Measurements from ENCODE around the gene FRMPD4.

FRMPD4 gene

GRCh38 chrX:12405306-12405705 lies 267.0 kb downstream of the FRMPD4 start:
- Histone ChIP-seq H3K79me2 (ENCODE audit: low read length) (no peaks in the 10 kb centered on the region), H2AFZ (ENCODE audit: low read length) (no peak overlapping the region), H3K4me1 (ENCODE audit: low read length) (no peaks in the 10 kb centered on the region), H3F3A (ENCODE audit: insufficient read depth, low read length) (no peaks in the 10 kb centered on the region), H4K20me1 (ENCODE audit: insufficient read depth, low read length) (no peaks in the 10 kb centered on the region), H3K9me2 (replicated peaks; ENCODE audit: insufficient read depth, low read length) (no peaks in the 10 kb centered on the region), H3K9ac (ENCODE audit: low read length) (no peak overlapping the region), H3K27ac (ENCODE audit: low read length) (no peak overlapping the region), H3K36me3 (replicated peaks; ENCODE audit: insufficient read depth, low read length) (no peaks in the 10 kb centered on the region), H3K9me3 (replicated peaks; ENCODE audit: insufficient read depth, low read length) (no peaks in the 10 kb centered on the region), H3K4me2 (ENCODE audit: low read depth, low read length) (no peak overlapping the region), H3K4me3 (ENCODE audit: low read length) (no peak overlapping the region), H3K27me3 (replicated peaks; ENCODE audit: insufficient read depth, low read length) (no peaks in the 10 kb centered on the region)
- no peak for DNase-seq
- TF ChIP-seq CTCF (IDR thresholded peaks at IDR 0.05; ENCODE audit: low read length) (no peak), EZH2 (optimal IDR thresholded peaks at IDR 0.05; ENCODE audit: low read depth, low read length) (no peak), EZH2phosphoT487 (IDR thresholded peaks at IDR 0.05; ENCODE audit: low read length) (no peak)

- Histone ChIP-seq H2AFZ (ENCODE audit: low read length) (no peak overlapping the region), H3K9me2 (replicated peaks; ENCODE audit: insufficient read depth, low read length) (no peaks in the 10 kb centered on the region), H3K4me1 (ENCODE audit: low read length) (no peaks in the 10 kb centered on the region), H4K20me1 (ENCODE audit: insufficient read depth, low read length) (no peaks in the 10 kb centered on the region), H3F3A (ENCODE audit: insufficient read depth, low read length) (no peaks in the 10 kb centered on the region), H3K4me2 (ENCODE audit: low read depth, low read length) (no peak overlapping the region), H3K9me3 (replicated peaks; ENCODE audit: insufficient read depth, low read length) (no peaks in the 10 kb centered on the region), H3K79me2 (ENCODE audit: low read length) (no peaks in the 10 kb centered on the region), H3K36me3 (replicated peaks; ENCODE audit: insufficient read depth, low read length) (no peaks in the 10 kb centered on the region), H3K27ac (ENCODE audit: low read length) (no peak overlapping the region), H3K9ac (ENCODE audit: low read length) (no peak overlapping the region), H3K4me3 (ENCODE audit: low read length) (no peak overlapping the region), H3K27me3 (replicated peaks; ENCODE audit: insufficient read depth, low read length) (no peaks in the 10 kb centered on the region)
- no peak for DNase-seq
- TF ChIP-seq EZH2 (optimal IDR thresholded peaks at IDR 0.05; ENCODE audit: low read depth, low read length) = no peak
- TF ChIP-seq EZH2phosphoT487 (IDR thresholded peaks at IDR 0.05; ENCODE audit: low read length) = no peak
- no peak for TF ChIP-seq CTCF (IDR thresholded peaks at IDR 0.05; ENCODE audit: low read length)
Measured at GRCh38 chrX:12410523-12410922, 272.2 kb downstream of the FRMPD4 start.

GRCh38 chrX:12411831-12412230 lies 273.6 kb downstream of the FRMPD4 start:
- Histone ChIP-seq H3K27ac (ENCODE audit: low read length) (no peak overlapping the region), H3K4me3 (ENCODE audit: low read length) (no peak overlapping the region), H4K20me1 (ENCODE audit: insufficient read depth, low read length) (no peaks in the 10 kb centered on the region), H3K9ac (ENCODE audit: low read length) (no peak overlapping the region), H3K36me3 (replicated peaks; ENCODE audit: insufficient read depth, low read length) (no peaks in the 10 kb centered on the region), H3K79me2 (ENCODE audit: low read length) (no peaks in the 10 kb centered on the region), H3K4me2 (ENCODE audit: low read depth, low read length) (no peak overlapping the region), H3K4me1 (ENCODE audit: low read length) (no peaks in the 10 kb centered on the region), H3K9me2 (replicated peaks; ENCODE audit: insufficient read depth, low read length) (no peaks in the 10 kb centered on the region), H3K9me3 (replicated peaks; ENCODE audit: insufficient read depth, low read length) (no peaks in the 10 kb centered on the region), H3K27me3 (replicated peaks; ENCODE audit: insufficient read depth, low read length) (no peaks in the 10 kb centered on the region), H2AFZ (ENCODE audit: low read length) (no peak overlapping the region), H3F3A (ENCODE audit: insufficient read depth, low read length) (no peaks in the 10 kb centered on the region)
- TF ChIP-seq CTCF (IDR thresholded peaks at IDR 0.05; ENCODE audit: low read length) (no peak), EZH2phosphoT487 (IDR thresholded peaks at IDR 0.05; ENCODE audit: low read length) (no peak), EZH2 (optimal IDR thresholded peaks at IDR 0.05; ENCODE audit: low read depth, low read length) (no peak)
- DNase-seq = no peak
